ENCODE results near the gene EDRF1.
A peak's percentile ranks its signal among the peaks of the same experiment; 100 is the strongest.
"Not testable (repeated sequence)": the region's sequence is repeated elsewhere in the genome, so short reads cannot be mapped to it uniquely, and the experiment has no call there.

EDRF1 gene

GRCh38 chr10:125707541-125708468, 11.7 kb upstream of the EDRF1 start:
- H3K27ac ChIP-seq (ENCODE audit: insufficient read depth, low read length, poor library complexity, severe bottlenecking): no peak overlapping the region
- H3K9me3 ChIP-seq (ENCODE audit: control insufficient read depth, low read length): peaks cover 5% of the 10 kb centered on the region
- H3K4me3 ChIP-seq (ENCODE audit: insufficient read depth, low read depth, low read length, poor library complexity, severe bottlenecking): no peak overlapping the region
- H3K27me3 ChIP-seq (replicated peaks; ENCODE audit: control insufficient read depth, insufficient read depth, low read length, poor library complexity, severe bottlenecking): no peaks in the 10 kb centered on the region
- DNase-seq: no peak
- no peaks in the 10 kb centered on the region for H3K36me3 ChIP-seq (ENCODE audit: control insufficient read depth, insufficient read depth, low read length)
- no peaks in the 10 kb centered on the region for H3K4me1 ChIP-seq (ENCODE audit: control insufficient read depth, insufficient read depth, low read length, poor library complexity, severe bottlenecking)

GRCh38 chr10:125708971-125709503, 10.5 kb upstream of the EDRF1 start:
- no peak overlapping the region for H3K4me3 ChIP-seq (ENCODE audit: insufficient read depth, low read depth, low read length, poor library complexity, severe bottlenecking)
- H3K4me1 ChIP-seq (ENCODE audit: control insufficient read depth, insufficient read depth, low read length, poor library complexity, severe bottlenecking): no peaks in the 10 kb centered on the region
- no peaks in the 10 kb centered on the region for H3K36me3 ChIP-seq (ENCODE audit: control insufficient read depth, insufficient read depth, low read length)
- no peaks in the 10 kb centered on the region for H3K27me3 ChIP-seq (replicated peaks; ENCODE audit: control insufficient read depth, insufficient read depth, low read length, poor library complexity, severe bottlenecking)
- DNase-seq: no peak
- no peak overlapping the region for H3K27ac ChIP-seq (ENCODE audit: insufficient read depth, low read length, poor library complexity, severe bottlenecking)
- peaks cover 14% of the 10 kb centered on the region for H3K9me3 ChIP-seq (ENCODE audit: control insufficient read depth, low read length)

- Histone ChIP-seq H3K27me3 (replicated peaks; ENCODE audit: control insufficient read depth, insufficient read depth, low read length, poor library complexity, severe bottlenecking) (no peaks in the 10 kb centered on the region), H3K36me3 (ENCODE audit: control insufficient read depth, insufficient read depth, low read length) (no peaks in the 10 kb centered on the region), H3K4me3 (ENCODE audit: insufficient read depth, low read depth, low read length, poor library complexity, severe bottlenecking) (no peak overlapping the region), H3K27ac (ENCODE audit: insufficient read depth, low read length, poor library complexity, severe bottlenecking) (no peak overlapping the region), H3K4me1 (ENCODE audit: control insufficient read depth, insufficient read depth, low read length, poor library complexity, severe bottlenecking) (no peaks in the 10 kb centered on the region), H3K9me3 (ENCODE audit: control insufficient read depth, low read length) (peaks cover 15% of the 10 kb centered on the region)
- DNase-seq: no peak
Observed at GRCh38 chr10:125709553-125710474, 9.7 kb upstream of the EDRF1 start.

GRCh38 chr10:125711110-125711750, 8.3 kb upstream of the EDRF1 start:
- H3K4me1 ChIP-seq (ENCODE audit: control insufficient read depth, insufficient read depth, low read length, poor library complexity, severe bottlenecking): no peaks in the 10 kb centered on the region
- H3K36me3 ChIP-seq (ENCODE audit: control insufficient read depth, insufficient read depth, low read length): no peaks in the 10 kb centered on the region
- peaks cover 15% of the 10 kb centered on the region for H3K9me3 ChIP-seq (ENCODE audit: control insufficient read depth, low read length)
- H3K27ac ChIP-seq (ENCODE audit: insufficient read depth, low read length, poor library complexity, severe bottlenecking): no peak overlapping the region
- no peak overlapping the region for H3K4me3 ChIP-seq (ENCODE audit: insufficient read depth, low read depth, low read length, poor library complexity, severe bottlenecking)
- no peaks in the 10 kb centered on the region for H3K27me3 ChIP-seq (replicated peaks; ENCODE audit: control insufficient read depth, insufficient read depth, low read length, poor library complexity, severe bottlenecking)
- no peak for DNase-seq

- not testable (repeated sequence) for H3K27me3 ChIP-seq (replicated peaks; ENCODE audit: control insufficient read depth, insufficient read depth, low read length, poor library complexity, severe bottlenecking); H3K27ac ChIP-seq (ENCODE audit: insufficient read depth, low read length, poor library complexity, severe bottlenecking); H3K4me3 ChIP-seq (ENCODE audit: insufficient read depth, low read depth, low read length, poor library complexity, severe bottlenecking); H3K4me1 ChIP-seq (ENCODE audit: control insufficient read depth, insufficient read depth, low read length, poor library complexity, severe bottlenecking); DNase-seq; H3K36me3 ChIP-seq (ENCODE audit: control insufficient read depth, insufficient read depth, low read length)
- H3K9me3 ChIP-seq (ENCODE audit: control insufficient read depth, low read length): peaks cover 15% of the 10 kb centered on the region
Observed at GRCh38 chr10:125714728-125715127, 4.8 kb upstream of the EDRF1 start.

GRCh38 chr10:125720002-125720382, 483 bp downstream of the EDRF1 start:
- DNase-seq: no peak
- Histone ChIP-seq H3K9me3 (ENCODE audit: control insufficient read depth, low read length) (no peaks in the 10 kb centered on the region), H3K4me3 (ENCODE audit: insufficient read depth, low read depth, low read length, poor library complexity, severe bottlenecking) (peak overlapping the region; percentile 91), H3K4me1 (ENCODE audit: control insufficient read depth, insufficient read depth, low read length, poor library complexity, severe bottlenecking) (peaks cover 6% of the 10 kb centered on the region), H3K27ac (ENCODE audit: insufficient read depth, low read length, poor library complexity, severe bottlenecking) (peak overlapping the region; percentile 91), H3K36me3 (ENCODE audit: control insufficient read depth, insufficient read depth, low read length) (peaks cover 28% of the 10 kb centered on the region), H3K27me3 (replicated peaks; ENCODE audit: control insufficient read depth, insufficient read depth, low read length, poor library complexity, severe bottlenecking) (no peaks in the 10 kb centered on the region)

GRCh38 chr10:125721035-125721434, 1.5 kb downstream of the EDRF1 start:
- H3K27ac ChIP-seq (ENCODE audit: insufficient read depth, low read length, poor library complexity, severe bottlenecking): no peak overlapping the region
- peaks cover 37% of the 10 kb centered on the region for H3K36me3 ChIP-seq (ENCODE audit: control insufficient read depth, insufficient read depth, low read length)
- no peak for DNase-seq
- H3K27me3 ChIP-seq (replicated peaks; ENCODE audit: control insufficient read depth, insufficient read depth, low read length, poor library complexity, severe bottlenecking): no peaks in the 10 kb centered on the region
- H3K9me3 ChIP-seq (ENCODE audit: control insufficient read depth, low read length): no peaks in the 10 kb centered on the region
- H3K4me1 ChIP-seq (ENCODE audit: control insufficient read depth, insufficient read depth, low read length, poor library complexity, severe bottlenecking): peaks cover 6% of the 10 kb centered on the region
- no peak overlapping the region for H3K4me3 ChIP-seq (ENCODE audit: insufficient read depth, low read depth, low read length, poor library complexity, severe bottlenecking)

GRCh38 chr10:125722811-125723210, 3.3 kb downstream of the EDRF1 start:
- H3K9me3 ChIP-seq (ENCODE audit: control insufficient read depth, low read length): no peaks in the 10 kb centered on the region
- peaks cover 6% of the 10 kb centered on the region for H3K4me1 ChIP-seq (ENCODE audit: control insufficient read depth, insufficient read depth, low read length, poor library complexity, severe bottlenecking)
- no peaks in the 10 kb centered on the region for H3K27me3 ChIP-seq (replicated peaks; ENCODE audit: control insufficient read depth, insufficient read depth, low read length, poor library complexity, severe bottlenecking)
- H3K4me3 ChIP-seq (ENCODE audit: insufficient read depth, low read depth, low read length, poor library complexity, severe bottlenecking): no peak overlapping the region
- no peak for DNase-seq
- no peak overlapping the region for H3K27ac ChIP-seq (ENCODE audit: insufficient read depth, low read length, poor library complexity, severe bottlenecking)
- peaks cover 53% of the 10 kb centered on the region for H3K36me3 ChIP-seq (ENCODE audit: control insufficient read depth, insufficient read depth, low read length)

GRCh38 chr10:125726914-125727313, 7.4 kb downstream of the EDRF1 start:
- Histone ChIP-seq H3K27ac (ENCODE audit: insufficient read depth, low read length, poor library complexity, severe bottlenecking) (no peak overlapping the region), H3K4me1 (ENCODE audit: control insufficient read depth, insufficient read depth, low read length, poor library complexity, severe bottlenecking) (no peaks in the 10 kb centered on the region), H3K4me3 (ENCODE audit: insufficient read depth, low read depth, low read length, poor library complexity, severe bottlenecking) (no peak overlapping the region), H3K36me3 (ENCODE audit: control insufficient read depth, insufficient read depth, low read length) (peaks cover 75% of the 10 kb centered on the region), H3K9me3 (ENCODE audit: control insufficient read depth, low read length) (no peaks in the 10 kb centered on the region), H3K27me3 (replicated peaks; ENCODE audit: control insufficient read depth, insufficient read depth, low read length, poor library complexity, severe bottlenecking) (no peaks in the 10 kb centered on the region)
- DNase-seq: no peak
